Glutamatergic neuron (in vitro differentiated cells): ENCODE results near the gene TDG. TPM values are rescaled to one million over a fixed set of nuclear protein-coding genes. Genes with fewer than 3 reads are reported as not detected.

Experiments
- DNase-seq: peaks from one replicate; pipeline ENCODE4 v3.0.0; 2022
- H3K27ac Mint-ChIP-seq: one replicate; pipeline ENCODE4 v1.8.0; 2020; ENCODE audit warnings: mild to moderate bottlenecking, mixed read lengths, inconsistent platforms; ENCODE audit not compliant: unreplicated experiment
- H3K27me3 Mint-ChIP-seq: one replicate; pipeline ENCODE4 v1.8.0; 2020; ENCODE audit warnings: mild to moderate bottlenecking, moderate library complexity, mixed read lengths, inconsistent platforms; ENCODE audit not compliant: unreplicated experiment
- H3K36me3 Mint-ChIP-seq: one replicate; pipeline ENCODE4 v1.8.0; 2020; ENCODE audit warnings: mild to moderate bottlenecking, mixed read lengths, inconsistent platforms; ENCODE audit not compliant: unreplicated experiment
- H3K4me1 Mint-ChIP-seq: one replicate; pipeline ENCODE4 v1.8.0; 2020; ENCODE audit warnings: mild to moderate bottlenecking, low read depth, mixed read lengths, inconsistent platforms; ENCODE audit not compliant: unreplicated experiment
- H3K4me3 Mint-ChIP-seq: one replicate; pipeline ENCODE4 v1.8.0; 2020; ENCODE audit warnings: mild to moderate bottlenecking, mixed read lengths, inconsistent platforms; ENCODE audit not compliant: unreplicated experiment
- H3K9me3 Mint-ChIP-seq: one replicate; pipeline ENCODE4 v1.8.0; 2020; ENCODE audit warnings: mild to moderate bottlenecking, moderate library complexity, mixed read lengths, inconsistent platforms; ENCODE audit not compliant: unreplicated experiment
- total RNA-seq: library from RNA; stranded (reverse); fragmentation: NEBNext Ultra II Directional; extraction: Animal tissue kit (Norgen Biotek cat#: 25700); gene quantifications from one replicate; pipeline ENCODE4 v1.2.1, GENCODE V29; 2021; ENCODE audit not compliant: unreplicated experiment
- TF ChIP-seq, protein P1 (sequence below): fragments of 200-600 bp; sonication (generic); IDR thresholded peaks from one replicate; pipeline ENCODE4 v1.5.0; 2021; ENCODE audit not compliant: partially characterized antibody, unreplicated experiment

Gene TDG
- total RNA-seq, 1 donor from 2014 or later, result 56.8 TPM

GRCh38 chr12:103960616-103961227 is 5.0 kb upstream of the TDG start:
- TF ChIP-seq, protein P1, sequence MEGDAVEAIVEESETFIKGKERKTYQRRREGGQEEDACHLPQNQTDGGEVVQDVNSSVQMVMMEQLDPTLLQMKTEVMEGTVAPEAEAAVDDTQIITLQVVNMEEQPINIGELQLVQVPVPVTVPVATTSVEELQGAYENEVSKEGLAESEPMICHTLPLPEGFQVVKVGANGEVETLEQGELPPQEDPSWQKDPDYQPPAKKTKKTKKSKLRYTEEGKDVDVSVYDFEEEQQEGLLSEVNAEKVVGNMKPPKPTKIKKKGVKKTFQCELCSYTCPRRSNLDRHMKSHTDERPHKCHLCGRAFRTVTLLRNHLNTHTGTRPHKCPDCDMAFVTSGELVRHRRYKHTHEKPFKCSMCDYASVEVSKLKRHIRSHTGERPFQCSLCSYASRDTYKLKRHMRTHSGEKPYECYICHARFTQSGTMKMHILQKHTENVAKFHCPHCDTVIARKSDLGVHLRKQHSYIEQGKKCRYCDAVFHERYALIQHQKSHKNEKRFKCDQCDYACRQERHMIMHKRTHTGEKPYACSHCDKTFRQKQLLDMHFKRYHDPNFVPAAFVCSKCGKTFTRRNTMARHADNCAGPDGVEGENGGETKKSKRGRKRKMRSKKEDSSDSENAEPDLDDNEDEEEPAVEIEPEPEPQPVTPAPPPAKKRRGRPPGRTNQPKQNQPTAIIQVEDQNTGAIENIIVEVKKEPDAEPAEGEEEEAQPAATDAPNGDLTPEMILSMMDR, result no peak
- no peak for DNase-seq
- Mint-ChIP-seq H3K27ac (peak overlapping the region; percentile 38), H3K27me3 (peaks cover 16% of the 10 kb centered on the region), H3K4me1 (peaks cover 7% of the 10 kb centered on the region), H3K4me3 (no peak overlapping the region), H3K36me3 (peaks cover 4% of the 10 kb centered on the region), H3K9me3 (peaks cover 18% of the 10 kb centered on the region)

DNA sequence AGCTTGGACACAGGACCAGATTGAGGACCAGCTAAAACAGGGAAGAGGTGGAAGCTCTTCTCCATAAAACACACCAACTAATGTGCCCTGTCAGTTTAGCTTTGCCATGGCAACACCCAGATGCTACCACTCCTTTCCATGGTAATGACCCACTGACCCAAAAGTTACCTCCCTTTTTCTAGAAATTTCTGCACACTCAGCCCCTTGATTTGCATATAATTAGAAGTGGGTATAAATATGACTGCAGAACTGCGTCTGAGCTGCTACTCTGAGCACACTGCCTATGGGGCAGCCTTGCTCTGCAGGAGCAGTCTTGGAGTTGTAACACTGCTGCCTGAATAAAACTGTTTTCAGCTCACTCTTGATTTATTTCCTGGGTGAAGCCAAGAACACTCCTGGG is 3.2 kb upstream of the TDG start:
- Mint-ChIP-seq H3K36me3 (no peaks in the 10 kb centered on the region), H3K4me1 (peaks cover 7% of the 10 kb centered on the region), H3K27ac (no peak overlapping the region), H3K9me3 (peaks cover 9% of the 10 kb centered on the region), H3K4me3 (no peak overlapping the region), H3K27me3 (peaks cover 10% of the 10 kb centered on the region)
- TF ChIP-seq, protein P1, result no peak
- no peak for DNase-seq

DNA sequence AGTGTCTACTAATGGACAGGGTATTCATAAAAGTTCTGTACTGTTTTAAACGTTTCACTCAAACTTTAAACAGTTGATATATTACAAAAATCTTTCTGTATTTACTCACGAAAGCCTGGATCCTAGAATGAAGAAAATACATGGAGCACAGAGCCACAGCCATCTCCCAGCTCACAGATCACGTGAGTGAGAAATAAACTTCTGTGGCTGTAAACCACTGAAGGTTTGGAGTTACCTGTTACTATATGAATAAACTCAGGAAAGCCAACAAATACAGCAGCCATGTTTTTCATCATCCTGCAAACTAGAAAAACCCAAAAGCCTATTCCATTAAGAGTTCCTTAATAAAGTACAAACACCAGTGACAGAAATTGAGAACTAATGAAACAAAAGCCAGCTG is 867 bp upstream of the TDG start:
- no peak for DNase-seq
- Mint-ChIP-seq H3K4me3 (peak overlapping the region; percentile 94), H3K36me3 (no peaks in the 10 kb centered on the region), H3K4me1 (peaks cover 10% of the 10 kb centered on the region), H3K27me3 (peaks cover 11% of the 10 kb centered on the region), H3K9me3 (peaks cover 7% of the 10 kb centered on the region), H3K27ac (peak overlapping the region; percentile 100)
- TF ChIP-seq, protein P1, result no peak

DNA sequence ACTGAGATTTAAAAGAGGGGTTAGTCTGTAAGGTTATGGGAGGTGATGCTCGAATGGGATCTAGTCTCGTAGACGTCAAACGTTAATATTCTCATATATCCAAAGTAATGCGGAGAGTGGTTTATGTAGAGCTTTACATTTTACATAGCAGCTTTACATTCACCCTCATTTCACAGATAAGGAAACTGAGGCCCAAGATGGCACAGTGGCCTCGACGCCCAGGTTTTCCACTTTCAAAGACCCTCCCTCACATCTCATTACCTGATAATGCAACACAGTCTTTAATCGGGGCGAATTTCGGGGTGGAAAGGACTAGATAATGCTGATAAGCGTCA is 450 bp upstream of the TDG start:
- Mint-ChIP-seq H3K4me3 (peak overlapping the region; percentile 94), H3K27me3 (peaks cover 11% of the 10 kb centered on the region), H3K4me1 (peaks cover 10% of the 10 kb centered on the region), H3K36me3 (no peaks in the 10 kb centered on the region), H3K27ac (peak overlapping the region; percentile 100), H3K9me3 (peaks cover 7% of the 10 kb centered on the region)
- no peak for DNase-seq
- TF ChIP-seq, protein P1, result no peak

DNA sequence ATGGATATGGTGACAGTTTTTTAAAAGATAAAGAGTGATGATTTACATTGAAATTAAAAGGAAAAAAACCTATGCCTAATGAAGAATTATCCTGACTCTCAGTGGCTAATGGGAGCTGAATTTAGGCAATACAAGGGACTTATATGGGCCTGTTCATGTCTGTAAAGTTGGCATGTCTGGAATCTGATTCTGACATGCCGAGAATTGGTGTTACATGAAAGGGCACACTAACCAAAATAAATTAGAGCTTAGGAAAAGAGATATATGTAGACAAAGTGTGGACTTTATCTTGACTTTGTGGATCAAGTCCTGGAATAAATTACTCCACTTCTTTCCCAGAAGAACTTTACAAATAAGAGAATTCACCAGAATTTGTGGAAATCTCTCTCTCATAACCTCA is 1.1 kb downstream of the TDG start:
- DNase-seq, result no peak
- Mint-ChIP-seq H3K27me3 (peaks cover 11% of the 10 kb centered on the region), H3K27ac (peak overlapping the region; percentile 100), H3K4me1 (peaks cover 10% of the 10 kb centered on the region), H3K36me3 (no peaks in the 10 kb centered on the region), H3K4me3 (peak overlapping the region; percentile 94), H3K9me3 (peaks cover 7% of the 10 kb centered on the region)
- TF ChIP-seq, protein P1, result no peak
